ENCODE measurements around the gene C11orf97. TPM values are rescaled to one million over a fixed set of nuclear protein-coding genes. Genes with fewer than 3 reads are reported as not detected.

Gene C11orf97
- total and polyA plus RNA-seq, 8 donors, result not detected

DNA sequence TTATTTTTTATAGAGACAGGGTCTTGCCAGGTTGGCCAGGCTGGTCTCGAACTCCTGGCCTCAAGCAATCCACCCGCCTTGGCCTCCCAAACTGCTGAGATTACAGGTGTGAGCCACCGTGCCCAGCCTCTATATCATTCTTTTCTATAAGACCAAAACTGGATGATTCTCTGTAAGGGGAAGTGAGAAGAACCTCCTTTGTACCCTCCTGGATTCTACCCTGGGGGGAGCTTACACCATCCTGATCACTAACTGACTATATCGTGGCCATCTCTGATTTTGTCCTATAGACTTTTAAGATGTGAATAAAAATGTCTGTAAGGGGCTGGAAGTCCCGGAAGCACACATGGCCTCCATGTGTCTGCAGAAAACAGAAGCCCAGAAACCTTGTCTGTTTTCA is 64.0 kb downstream of the C11orf97 start:
- Histone ChIP-seq H3K4me1 (no peaks in the 10 kb centered on the region), H3K4me3 (no peak overlapping the region), H3K27ac (no peak overlapping the region), H3K27me3 (no peaks in the 10 kb centered on the region), H3K9me3 (no peaks in the 10 kb centered on the region), H3K36me3 (peaks cover 0 to 6% (median 3%) of the 10 kb centered on the region in 4 donors)
- 85 to 94% (median 90%) methylated on average over 5 of the region's 5 CpGs for WGBS, 5 donors
- no peak for DNase-seq
- intact Hi-C loops (cut with DNase I; ENCODE audit: low total_unique reads), result no loop called here
- TF ChIP-seq, protein P1, sequence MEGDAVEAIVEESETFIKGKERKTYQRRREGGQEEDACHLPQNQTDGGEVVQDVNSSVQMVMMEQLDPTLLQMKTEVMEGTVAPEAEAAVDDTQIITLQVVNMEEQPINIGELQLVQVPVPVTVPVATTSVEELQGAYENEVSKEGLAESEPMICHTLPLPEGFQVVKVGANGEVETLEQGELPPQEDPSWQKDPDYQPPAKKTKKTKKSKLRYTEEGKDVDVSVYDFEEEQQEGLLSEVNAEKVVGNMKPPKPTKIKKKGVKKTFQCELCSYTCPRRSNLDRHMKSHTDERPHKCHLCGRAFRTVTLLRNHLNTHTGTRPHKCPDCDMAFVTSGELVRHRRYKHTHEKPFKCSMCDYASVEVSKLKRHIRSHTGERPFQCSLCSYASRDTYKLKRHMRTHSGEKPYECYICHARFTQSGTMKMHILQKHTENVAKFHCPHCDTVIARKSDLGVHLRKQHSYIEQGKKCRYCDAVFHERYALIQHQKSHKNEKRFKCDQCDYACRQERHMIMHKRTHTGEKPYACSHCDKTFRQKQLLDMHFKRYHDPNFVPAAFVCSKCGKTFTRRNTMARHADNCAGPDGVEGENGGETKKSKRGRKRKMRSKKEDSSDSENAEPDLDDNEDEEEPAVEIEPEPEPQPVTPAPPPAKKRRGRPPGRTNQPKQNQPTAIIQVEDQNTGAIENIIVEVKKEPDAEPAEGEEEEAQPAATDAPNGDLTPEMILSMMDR (IDR thresholded peaks at IDR 0.05), result no peak
- TF ChIP-seq POLR2AphosphoS5 (IDR thresholded peaks at IDR 0.05), result no peak
- no peak for TF ChIP-seq POLR2A (IDR thresholded peaks at IDR 0.05)
- TF ChIP-seq EP300 (IDR thresholded peaks at IDR 0.05), result no peak

DNA sequence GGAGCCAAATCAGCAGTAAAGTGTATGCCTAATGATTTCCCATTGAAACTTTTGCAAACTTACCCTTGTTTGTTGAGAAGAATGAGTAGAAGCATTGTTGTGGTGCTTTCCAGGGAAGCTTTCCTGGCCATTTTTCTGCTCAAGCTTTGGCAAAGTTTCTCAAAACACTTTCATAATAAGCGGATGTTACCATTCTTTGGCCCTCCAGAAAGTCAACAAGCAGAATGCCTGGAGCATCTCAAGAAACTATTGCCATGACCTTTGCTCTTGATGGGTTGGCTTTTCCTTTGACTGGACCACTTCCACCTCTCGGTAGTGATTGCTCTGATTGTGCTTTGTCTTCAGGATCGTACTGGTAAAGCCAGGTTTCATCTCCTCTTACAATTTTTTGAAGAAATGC is 65.6 kb downstream of the C11orf97 start:
- 72 to 86% (median 84%) methylated on average over 3 of the region's 3 CpGs for whole genome bisulfite sequencing, 5 donors
- intact Hi-C loops (cut with DNase I; ENCODE audit: low total_unique reads), result no loop called here
- no peak for TF ChIP-seq POLR2A (IDR thresholded peaks at IDR 0.05)
- TF ChIP-seq EP300 (IDR thresholded peaks at IDR 0.05), result no peak
- no peak for TF ChIP-seq POLR2AphosphoS5 (IDR thresholded peaks at IDR 0.05)
- TF ChIP-seq, protein P1 (IDR thresholded peaks at IDR 0.05), result no peak
- Histone ChIP-seq H3K9me3 (no peaks in the 10 kb centered on the region), H3K27ac (no peak overlapping the region), H3K27me3 (no peaks in the 10 kb centered on the region), H3K36me3 (peaks cover 0 to 6% (median 3%) of the 10 kb centered on the region in 4 donors), H3K4me1 (no peaks in the 10 kb centered on the region), H3K4me3 (no peak overlapping the region)
- DNase-seq, result no peak

Small RNA genes within 50 kb of the gene (small RNA-seq; reads per million reads assigned to genes)
- 0 to 0.49 (median 0) reads per million in 4 donors for gene MIR548L

Other genes starting within 250 kb of the C11orf97 start
- not detected for gene IZUMO1R, start 207.9 kb upstream of the C11orf97 start, total RNA-seq
- gene IZUMO1R, start 207.9 kb upstream of the C11orf97 start, polyA plus RNA-seq, result not detected
- under 1 TPM in 1 of 5 donors, not detected in 4; under 0.01 TPM for gene GPR83, start 111.0 kb upstream of the C11orf97 start, total RNA-seq
- under 1 TPM in 1 of 3 donors, not detected in 2; 0.05 TPM for gene GPR83, start 111.0 kb upstream of the C11orf97 start, polyA plus RNA-seq
- gene MRE11, start 18.6 kb upstream of the C11orf97 start, total RNA-seq, result 10 to 100 TPM in 3 of 5 donors, 1 to 10 TPM in 2; 2.0 to 39.3 (median 10.5) TPM
- gene MRE11, start 18.6 kb upstream of the C11orf97 start, polyA plus RNA-seq, result 1 to 10 TPM; 1.5 to 5.9 (median 3.5) TPM
- 10 to 100 TPM in 3 of 5 donors, 1 to 10 TPM in 1, under 1 TPM in 1; 0.87 to 33.5 (median 16.4) TPM for gene ANKRD49, start 18.5 kb upstream of the C11orf97 start, total RNA-seq
- 10 to 100 TPM; 14.0 to 77.0 (median 15.3) TPM for gene ANKRD49, start 18.5 kb upstream of the C11orf97 start, polyA plus RNA-seq
- gene FUT4, start 31.5 kb downstream of the C11orf97 start, total RNA-seq, result 10 to 100 TPM in 3 of 5 donors, 1 to 10 TPM in 1, under 1 TPM in 1; 0.58 to 19.7 (median 18.2) TPM
- 1 to 10 TPM; 1.4 to 4.1 (median 2.7) TPM for gene FUT4, start 31.5 kb downstream of the C11orf97 start, polyA plus RNA-seq
- gene PIWIL4, start 54.9 kb downstream of the C11orf97 start, total RNA-seq, result 10 to 100 TPM in 2 of 5 donors, 1 to 10 TPM in 2, not detected in 1; 1.3 to 19.4 (median 9.1) TPM
- 1 to 10 TPM; 1.7 to 4.2 (median 1.8) TPM for gene PIWIL4, start 54.9 kb downstream of the C11orf97 start, polyA plus RNA-seq

Measured in stomach (tissue), 9 donors.